DND-41 (cell line): Measurements from ENCODE around the gene TMEM223.
"Not testable (repeated sequence)": the region's sequence is repeated elsewhere in the genome, so short reads cannot be mapped to it uniquely, and the experiment has no call there.

Experiments used
- ATAC-seq: fragments of 200-7000 bp; cut with Tn5 transposase; 3 replicates; pipeline ENCODE4 v1.9.1; 2021; ENCODE audit warnings: low read depth; ENCODE audit not compliant: insufficient read depth
- DNase-seq: peaks from one replicate; pipeline ENCODE4 v3.0.0-alpha.2; 2020
- H2AFZ ChIP-seq: 2 replicates; pipeline ENCODE4 v1.6.0; 2012; ENCODE audit warnings: low read depth, low read length
- H3K27ac ChIP-seq: 2 replicates; pipeline ENCODE4 v1.5.1; 2012; ENCODE audit warnings: low read length, inconsistent platforms
- H3K27me3 ChIP-seq: fragments of 200-600 bp; sonication (generic); 2 replicates; pipeline ENCODE4 v1.6.0; 2012; ENCODE audit warnings: low read length, mild to moderate bottlenecking, inconsistent platforms; ENCODE audit not compliant: insufficient read depth, poor library complexity
- H3K36me3 ChIP-seq: 2 replicates; pipeline ENCODE4 v1.5.1; 2012; ENCODE audit warnings: low read length, inconsistent platforms; ENCODE audit not compliant: insufficient read depth
- H3K4me1 ChIP-seq: 2 replicates; pipeline ENCODE4 v1.5.1; 2012; ENCODE audit warnings: mild to moderate bottlenecking, low read length; ENCODE audit not compliant: insufficient read depth
- H3K4me2 ChIP-seq: 2 replicates; pipeline ENCODE4 v1.6.0; 2012; ENCODE audit warnings: mild to moderate bottlenecking, moderate library complexity, low read length, inconsistent platforms; ENCODE audit not compliant: insufficient read depth
- H3K4me3 ChIP-seq, 2 experiments: fragments of 200-600 bp in 1 of 2; shearing (Covaris generic) in 1 of 2; 2 replicates each; pipeline ENCODE4 v1.5.1; 2012 to 2016; ENCODE audit warnings: inconsistent platforms in 2 of 2, low read length in 2 of 2, mild to moderate bottlenecking in 2 of 2, low read depth in 1 of 2, moderate library complexity in 1 of 2
- H3K79me2 ChIP-seq: 2 replicates; pipeline ENCODE4 v1.6.0; 2012; ENCODE audit warnings: low read length, inconsistent platforms; ENCODE audit not compliant: insufficient read depth
- H3K9ac ChIP-seq: 2 replicates; pipeline ENCODE4 v1.6.0; 2012; ENCODE audit warnings: low read depth, mild to moderate bottlenecking, inconsistent platforms, low read length, moderate library complexity
- H3K9me3 ChIP-seq: 2 replicates; pipeline ENCODE4 v1.5.1; 2012; ENCODE audit warnings: low read length, moderate library complexity, mild to moderate bottlenecking, inconsistent platforms; ENCODE audit not compliant: insufficient read depth, severe bottlenecking
- H4K20me1 ChIP-seq: 2 replicates; pipeline ENCODE4 v1.6.0; 2012; ENCODE audit warnings: low read length; ENCODE audit not compliant: insufficient read depth
- CTCF ChIP-seq: IDR thresholded peaks from 2 replicates; pipeline ENCODE4 v1.5.1; 2012; ENCODE audit warnings: borderline replicate concordance, low read length, moderate library complexity, mild to moderate bottlenecking; ENCODE audit not compliant: poor library complexity, severe bottlenecking; ENCODE audit errors: extremely low read depth
- EZH2 ChIP-seq: IDR thresholded peaks from 3 replicates; pipeline ENCODE4 v1.6.1; 2012; ENCODE audit warnings: borderline replicate concordance, low read depth, mild to moderate bottlenecking, moderate library complexity, low read length, inconsistent platforms; ENCODE audit not compliant: severe bottlenecking

TMEM223 gene

GRCh38 chr11:62791501-62792201, at the start of gene TMEM223:
TSS of gene TMEM223 (minus strand) at chr11:62792006. CDS start at chr11:62791994, 12 bp downstream.
- Histone ChIP-seq H3K36me3 (peaks cover 78% of the 10 kb centered on the region), H3K27ac (peak within 1 kb of the TSS; percentile 73), H3K4me3 (peak within 1 kb of the TSS; percentile 47 to 72), H3K79me2 (peaks cover 54% of the 10 kb centered on the region), H4K20me1 (no peaks in the 10 kb centered on the region), H3K4me2 (peak within 1 kb of the TSS; percentile 92), H3K9ac (peak within 1 kb of the TSS; percentile 78), H3K4me1 (peaks cover 51% of the 10 kb centered on the region), H3K27me3 (no peaks in the 10 kb centered on the region), H3K9me3 (no peaks in the 10 kb centered on the region), H2AFZ (peak within 1 kb of the TSS; percentile 71)
- DNase-seq = peak; percentile 91
- peak; percentile 83 for ATAC-seq
- TF ChIP-seq CTCF (no peak), EZH2 (no peak)

- H3K79me2 ChIP-seq = peaks cover 31% of the 10 kb centered on the region
- H3K27ac ChIP-seq = peak overlapping the region; percentile 99
- ATAC-seq (peak; percentile 5), DNase-seq (peak; percentile 92)
- peaks cover 20% of the 10 kb centered on the region for H3K36me3 ChIP-seq
- H3K9me3 ChIP-seq, H3K27me3 ChIP-seq, H4K20me1 ChIP-seq: not testable (repeated sequence)
- H3K4me2 ChIP-seq = peak overlapping the region; percentile 67
- H2AFZ ChIP-seq = peak overlapping the region; percentile 22
- peak overlapping the region; percentile 15 to 92; a peak in 3 of 4 replicates for H3K4me3 ChIP-seq
- H3K4me1 ChIP-seq = peaks cover 43% of the 10 kb centered on the region
- peak overlapping the region; percentile 85 for H3K9ac ChIP-seq
These were observed 49.0 kb upstream of the TMEM223 start for GRCh38 chr11:62840721-62841360.

- Histone ChIP-seq H3K27me3 (no peaks in the 10 kb centered on the region), H3K27ac (peak within 1 kb of the TSS; percentile 99), H3K9me3 (no peaks in the 10 kb centered on the region), H3K4me1 (peaks cover 58% of the 10 kb centered on the region), H3K79me2 (peaks cover 39% of the 10 kb centered on the region), H3K4me3 (peak within 1 kb of the TSS; percentile 90 to 92), H4K20me1 (peaks cover 2% of the 10 kb centered on the region; the same call in 1 of the 2 replicates), H3K9ac (peak within 1 kb of the TSS; percentile 85), H2AFZ (peak within 1 kb of the TSS; percentile 92), H3K36me3 (peaks cover 36% of the 10 kb centered on the region), H3K4me2 (peak within 1 kb of the TSS; percentile 67)
- no peak for TF ChIP-seq EZH2
- TF ChIP-seq CTCF = no peak
- peak; percentile 93 for DNase-seq
- ATAC-seq = peak; percentile 47
These were observed 47.5 kb upstream of the TMEM223 start, which contains the start of gene WDR74 for GRCh38 chr11:62839050-62839945. TSS of gene WDR74 (minus strand) at chr11:62839590. CDS start at chr11:62839570, 20 bp downstream.
